GM18868 (cell line): ENCODE results near the gene TANK.
A peak's percentile ranks its signal among the peaks of the same experiment; 100 is the strongest.

ENCODE experiments used
- ATAC-seq: cut with Tn5 transposase; IDR thresholded peaks from one replicate; pipeline ENCODE4 v1.9.1; 2021; ENCODE audit warnings: mild to moderate bottlenecking, moderate library complexity; ENCODE audit not compliant: unreplicated experiment

TANK gene, protein sequence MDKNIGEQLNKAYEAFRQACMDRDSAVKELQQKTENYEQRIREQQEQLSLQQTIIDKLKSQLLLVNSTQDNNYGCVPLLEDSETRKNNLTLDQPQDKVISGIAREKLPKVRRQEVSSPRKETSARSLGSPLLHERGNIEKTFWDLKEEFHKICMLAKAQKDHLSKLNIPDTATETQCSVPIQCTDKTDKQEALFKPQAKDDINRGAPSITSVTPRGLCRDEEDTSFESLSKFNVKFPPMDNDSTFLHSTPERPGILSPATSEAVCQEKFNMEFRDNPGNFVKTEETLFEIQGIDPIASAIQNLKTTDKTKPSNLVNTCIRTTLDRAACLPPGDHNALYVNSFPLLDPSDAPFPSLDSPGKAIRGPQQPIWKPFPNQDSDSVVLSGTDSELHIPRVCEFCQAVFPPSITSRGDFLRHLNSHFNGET

DNA sequence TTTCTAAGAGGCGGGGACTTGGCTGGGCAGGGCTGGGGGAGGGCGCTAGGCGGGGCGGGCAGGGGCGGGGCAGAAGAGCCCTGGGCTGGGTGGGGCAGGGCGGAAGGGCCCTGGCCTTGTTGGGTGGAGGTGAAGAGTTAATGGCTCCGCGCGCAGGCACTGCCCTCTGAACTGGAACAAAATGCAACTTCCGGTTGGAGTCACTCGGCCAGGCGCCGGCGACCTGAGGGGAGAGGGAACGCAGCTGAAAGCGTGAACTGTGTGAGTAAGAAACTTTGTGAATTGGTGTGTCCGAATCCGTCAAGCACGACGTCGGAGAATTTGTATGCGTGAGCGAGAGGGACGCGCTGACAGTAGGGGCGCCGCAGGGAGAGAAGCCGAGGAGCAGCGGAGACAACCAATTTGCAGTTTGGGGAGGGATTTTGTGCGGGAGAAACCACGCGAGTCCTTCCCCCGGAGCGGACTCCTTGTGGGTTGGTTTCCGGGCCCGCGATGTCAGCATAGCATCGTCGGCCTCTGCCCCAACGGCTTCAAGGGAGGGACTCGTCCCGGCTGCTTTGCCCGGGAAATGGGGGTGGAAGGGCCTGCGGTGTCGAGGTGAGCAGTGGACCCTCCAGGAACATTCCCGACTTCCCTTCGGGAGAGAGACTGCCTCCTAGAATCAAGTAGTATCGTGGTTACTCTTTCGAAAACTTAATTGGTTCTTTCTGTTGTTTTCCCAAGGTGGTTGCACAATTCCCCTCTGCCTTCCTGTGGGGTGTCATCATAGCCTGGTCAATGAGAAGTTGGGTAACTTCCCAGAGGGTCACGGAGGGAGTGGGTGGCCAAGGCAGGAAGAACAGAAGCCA lies at the start of gene TANK:
Gene TANK (plus strand): TSS at position 203 of the 848 bp plus-strand sequence. CDS start 19,235 bp downstream, outside the sequence.
- peak; percentile 88 for ATAC-seq

DNA sequence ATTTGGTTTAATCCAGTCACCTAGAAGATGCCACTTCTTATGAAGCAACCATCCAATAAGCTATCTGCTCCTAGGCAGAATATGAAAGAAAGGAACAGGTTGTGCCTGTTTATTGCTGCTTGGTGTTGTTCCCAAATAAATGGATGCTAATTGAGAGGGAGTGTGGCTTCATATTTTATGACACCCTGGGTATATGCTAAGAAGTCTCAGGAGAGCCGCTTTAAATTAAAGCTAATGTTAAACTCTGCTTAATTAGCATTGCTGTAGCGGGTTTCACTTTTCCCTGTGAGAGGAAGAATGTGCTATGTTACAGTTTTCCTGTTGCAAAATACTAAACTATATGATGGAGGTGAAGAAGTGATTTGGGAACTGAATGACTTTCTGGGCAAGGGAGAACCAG lies 48.7 kb upstream of the TANK start:
- ATAC-seq: no peak

DNA sequence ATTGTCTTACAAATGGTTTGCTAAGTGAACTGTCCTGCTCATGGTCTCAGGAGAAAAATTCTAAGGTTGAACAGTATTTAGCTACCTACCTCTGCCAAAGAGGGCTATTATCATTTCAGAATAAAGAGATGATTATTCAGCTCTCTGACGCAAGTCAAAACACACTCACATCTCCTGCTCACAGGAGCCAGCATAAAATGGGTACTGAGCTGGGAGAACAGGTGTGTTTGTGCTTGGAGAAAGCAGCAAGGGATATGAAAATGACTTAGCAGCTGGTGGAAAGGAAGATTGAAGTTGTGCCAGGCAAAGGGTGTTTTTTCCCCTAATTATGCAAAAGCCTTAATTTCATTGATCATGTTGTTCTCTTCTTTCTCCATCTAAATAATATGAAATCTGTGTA lies 47.3 kb upstream of the TANK start:
- ATAC-seq: no peak

DNA sequence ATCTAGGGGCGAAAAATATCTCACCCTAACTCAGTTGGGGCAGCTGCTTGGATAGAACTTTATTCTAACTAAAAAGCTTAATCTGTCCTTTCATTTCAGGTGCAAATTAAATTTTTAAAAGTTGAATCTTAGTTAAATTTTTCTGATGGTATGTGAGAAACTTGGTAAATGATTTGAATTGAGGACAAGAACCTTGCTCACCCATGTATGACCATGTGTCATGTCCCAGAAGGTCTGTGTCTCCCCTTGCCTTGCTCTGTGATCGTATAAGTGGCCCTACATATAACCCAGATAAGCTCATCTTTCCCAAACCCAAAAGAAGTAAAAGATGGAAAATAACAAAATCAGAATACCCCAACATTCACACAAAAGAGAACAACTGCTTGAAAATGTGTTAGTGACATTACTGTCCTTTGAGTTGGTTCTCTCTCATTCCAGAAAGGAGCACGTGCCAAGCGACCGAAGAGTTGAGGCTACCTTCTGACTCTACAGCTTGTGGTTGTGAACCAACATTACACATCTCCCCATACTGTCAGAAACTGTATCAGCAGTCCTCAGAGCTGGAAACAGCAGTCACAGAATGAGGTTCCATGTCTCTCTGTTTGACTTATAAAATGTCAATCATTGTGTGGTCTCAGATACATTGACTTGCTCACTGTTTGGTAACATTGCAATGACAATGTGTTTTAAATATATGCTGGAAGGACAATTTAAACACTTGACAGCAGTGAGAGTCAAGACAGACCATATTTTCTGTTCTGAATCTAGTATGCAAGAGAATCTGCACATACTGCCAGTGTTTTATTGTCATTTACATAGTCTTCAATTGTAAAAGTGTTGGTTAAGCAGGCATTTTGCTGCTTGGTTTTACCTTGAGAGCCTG lies 46.3 kb upstream of the TANK start:
- no peak for ATAC-seq

DNA sequence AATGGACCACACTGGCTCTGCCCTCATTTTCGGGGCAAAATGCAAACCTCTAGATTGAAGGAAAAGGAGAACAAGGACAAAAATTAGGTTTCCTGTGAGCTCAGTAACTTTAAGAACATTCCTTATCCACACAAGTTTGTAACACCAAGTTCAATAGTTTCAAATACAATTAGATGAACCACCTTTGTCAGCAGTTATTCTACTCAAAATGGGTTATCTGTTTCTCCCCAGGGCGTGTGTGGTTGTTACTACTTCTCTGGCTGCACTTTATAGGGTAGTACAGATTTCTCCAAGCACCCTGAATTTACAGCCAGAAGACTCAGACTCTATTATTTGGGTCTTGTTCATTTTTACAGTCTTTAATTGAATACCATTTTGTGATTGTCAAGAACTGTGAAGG lies 45.0 kb upstream of the TANK start:
- no peak for ATAC-seq

DNA sequence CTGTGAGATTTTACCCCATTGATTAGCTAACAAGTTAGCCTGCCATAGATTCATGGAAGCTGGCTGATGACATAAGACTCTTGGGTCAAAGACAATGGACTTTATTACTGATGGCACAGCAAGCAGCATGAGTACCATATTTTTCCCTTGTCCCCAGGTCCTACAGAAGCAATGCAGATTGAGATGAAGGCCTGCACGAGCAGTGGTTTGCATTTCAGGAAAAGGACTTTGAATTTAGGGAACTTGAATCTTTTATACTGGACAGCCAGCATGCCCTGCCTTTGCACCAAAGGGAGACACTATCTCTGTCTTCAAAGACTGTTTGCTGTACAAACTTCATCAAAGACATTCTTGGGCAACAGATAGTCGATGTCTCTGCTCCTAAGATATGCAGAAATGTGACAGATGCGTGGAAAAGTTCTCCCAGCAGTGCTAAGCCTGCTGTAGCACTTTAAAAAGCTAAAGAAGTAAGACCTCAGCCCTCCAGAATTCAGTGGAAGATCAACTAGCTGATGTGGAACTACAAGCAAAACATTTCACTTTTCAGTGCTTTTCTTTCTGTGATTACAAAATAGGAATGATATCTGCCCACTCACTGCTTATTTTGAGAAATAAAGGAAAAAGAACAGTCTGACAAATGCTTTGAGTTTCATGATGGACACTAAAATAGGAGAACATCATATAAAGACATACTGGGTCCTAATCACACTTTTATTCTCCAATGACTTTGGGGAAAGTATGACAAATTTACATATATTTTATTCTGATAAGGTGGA lies 44.4 kb upstream of the TANK start:
- no peak for ATAC-seq

DNA sequence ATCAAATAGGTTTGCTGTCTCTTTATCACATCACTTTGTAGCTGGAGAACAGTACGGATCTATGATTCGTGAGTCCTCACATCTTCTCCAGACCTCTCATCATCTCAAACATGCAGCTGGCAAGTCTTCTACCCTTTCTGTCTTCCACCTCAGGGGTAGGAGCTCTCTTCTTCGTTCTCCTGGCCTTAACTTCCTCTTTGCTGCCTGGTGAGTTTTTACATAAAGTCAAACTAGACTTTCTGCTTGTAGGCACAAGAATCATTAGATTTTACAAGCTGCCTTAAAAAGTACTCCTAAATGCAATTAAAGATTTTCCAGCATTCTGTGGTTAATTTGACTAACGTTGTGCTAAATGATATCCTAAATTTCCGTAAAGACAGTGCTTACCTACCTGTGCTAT lies 43.7 kb upstream of the TANK start:
- ATAC-seq: peak; percentile 33

DNA sequence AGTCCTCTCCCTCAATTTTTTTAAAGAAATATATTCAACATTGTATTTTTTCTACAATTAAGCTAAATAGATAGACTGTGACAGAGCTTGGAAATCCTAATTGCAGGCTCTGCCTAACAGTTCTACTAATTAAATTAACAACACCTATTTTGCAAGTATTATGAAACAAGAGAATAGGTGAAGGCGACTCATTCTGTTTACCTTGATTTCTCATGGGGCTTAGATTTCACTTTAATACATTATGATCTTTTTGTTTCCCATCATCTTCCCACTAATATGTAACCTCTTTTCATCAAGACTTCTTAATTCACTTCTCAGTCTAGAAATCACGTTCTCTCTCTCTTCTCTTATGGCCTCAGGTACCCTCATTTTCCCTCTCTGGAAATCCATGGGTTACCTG lies 42.7 kb upstream of the TANK start:
- ATAC-seq: no peak

DNA sequence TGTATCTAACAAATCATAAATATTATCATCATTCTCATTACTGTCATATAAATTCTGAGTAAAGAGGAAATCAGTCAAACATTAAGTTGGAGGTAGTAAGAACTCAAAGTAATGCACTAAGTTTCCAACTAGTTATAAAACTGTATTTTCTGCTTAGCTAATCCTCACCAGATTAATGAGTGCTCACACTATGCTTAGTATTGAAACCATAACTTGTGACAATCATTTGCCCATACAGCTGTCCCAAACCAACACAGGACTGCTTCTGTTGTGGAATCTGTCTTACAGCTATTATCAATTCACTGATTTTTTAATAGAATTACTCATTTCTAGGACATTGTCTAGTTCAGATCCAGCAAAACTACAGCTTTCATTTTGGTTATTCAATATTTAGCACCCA lies 41.5 kb upstream of the TANK start:
- ATAC-seq: no peak

DNA sequence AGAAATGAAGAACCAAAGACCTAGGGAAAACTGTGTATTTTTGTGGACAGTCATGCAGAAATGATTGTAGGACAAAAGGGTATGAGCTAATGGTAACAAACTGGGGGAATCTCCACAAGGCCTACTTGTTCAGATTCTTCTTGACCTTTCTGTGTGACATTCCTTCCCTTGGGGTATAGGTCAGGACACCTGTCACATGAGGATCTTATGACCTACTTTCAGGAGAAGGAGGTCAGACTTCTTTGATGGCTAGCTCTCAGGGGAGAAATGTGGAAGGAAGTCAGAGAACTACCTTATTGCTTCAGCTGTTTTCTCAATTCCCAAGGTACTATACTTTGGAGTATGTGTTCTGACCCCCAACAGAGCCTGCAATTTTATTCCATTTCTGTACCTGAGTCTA lies 40.7 kb upstream of the TANK start:
- ATAC-seq: no peak

DNA sequence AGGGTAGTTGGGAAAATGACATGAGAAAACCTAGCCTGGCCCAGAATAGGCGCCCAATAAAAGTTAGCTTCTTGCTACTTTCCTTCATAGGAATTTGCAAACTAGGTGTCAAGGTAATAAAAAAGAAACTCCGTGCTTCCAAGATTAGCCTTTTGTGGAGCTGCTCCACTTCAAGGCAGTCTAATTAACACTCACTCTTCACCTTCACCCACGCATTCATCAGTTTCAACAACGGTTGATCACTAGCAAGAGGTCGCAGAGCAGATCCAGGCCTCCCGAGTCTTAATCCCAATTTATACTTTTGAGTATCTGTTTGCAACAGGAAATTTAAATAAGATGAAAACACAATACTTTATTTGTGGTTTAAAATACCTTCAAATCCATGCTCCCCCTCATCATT lies 39.5 kb upstream of the TANK start:
- no peak for ATAC-seq

DNA sequence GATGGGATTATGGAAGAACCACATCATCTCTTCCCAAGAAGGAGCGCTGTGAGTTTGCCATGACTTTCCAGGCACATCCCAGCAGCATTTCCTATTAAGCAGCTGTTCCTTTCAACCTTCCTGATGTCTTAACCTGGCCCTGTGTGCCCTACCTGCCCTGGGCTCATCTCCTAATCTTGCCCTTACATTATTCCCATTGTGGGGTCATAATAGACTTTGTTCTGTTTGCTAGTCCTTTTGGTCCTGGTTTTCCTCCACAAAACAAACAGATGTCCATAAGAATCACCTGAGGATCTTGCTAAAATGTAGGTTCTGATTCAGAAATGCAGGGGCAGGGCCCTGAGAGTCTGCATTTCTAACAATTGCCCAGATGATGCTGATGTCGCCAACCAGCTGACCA lies 38.6 kb upstream of the TANK start:
- ATAC-seq: no peak

DNA sequence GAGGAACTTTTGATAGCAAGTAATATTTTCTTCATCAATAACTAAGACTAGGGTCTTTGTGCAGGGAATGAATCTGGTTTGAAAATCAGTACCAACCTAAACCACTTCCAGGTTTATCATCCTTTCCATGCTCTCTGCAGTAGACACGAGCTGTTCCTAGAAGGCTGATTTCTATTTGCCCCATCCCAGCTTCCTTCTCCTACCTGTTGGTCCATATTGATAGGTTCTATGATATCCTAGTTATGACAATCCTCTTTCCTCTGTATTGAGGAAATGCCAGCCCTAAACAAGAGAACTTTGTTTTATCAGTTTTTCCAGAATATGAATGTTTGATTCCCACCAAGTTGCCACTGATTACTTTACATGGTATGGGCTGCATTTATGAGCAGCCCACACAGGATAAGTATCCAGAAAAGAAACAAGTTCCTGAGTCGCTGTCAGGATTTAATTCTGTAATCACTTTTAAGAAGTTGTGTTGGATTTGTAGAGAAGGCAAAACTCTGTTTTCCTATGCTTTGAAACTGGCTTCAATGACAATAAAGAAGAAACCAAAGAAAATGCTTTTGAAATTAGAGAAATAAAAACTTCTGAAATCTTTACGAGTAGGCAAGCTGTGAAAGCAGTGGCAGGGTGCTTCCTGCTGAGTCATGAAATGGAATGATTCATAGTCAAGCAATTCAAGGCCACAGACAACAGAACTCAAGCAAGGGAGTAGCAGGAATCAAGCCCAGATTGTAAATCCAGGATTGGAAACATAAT lies 37.3 kb upstream of the TANK start:
- peak; percentile 78 for ATAC-seq

DNA sequence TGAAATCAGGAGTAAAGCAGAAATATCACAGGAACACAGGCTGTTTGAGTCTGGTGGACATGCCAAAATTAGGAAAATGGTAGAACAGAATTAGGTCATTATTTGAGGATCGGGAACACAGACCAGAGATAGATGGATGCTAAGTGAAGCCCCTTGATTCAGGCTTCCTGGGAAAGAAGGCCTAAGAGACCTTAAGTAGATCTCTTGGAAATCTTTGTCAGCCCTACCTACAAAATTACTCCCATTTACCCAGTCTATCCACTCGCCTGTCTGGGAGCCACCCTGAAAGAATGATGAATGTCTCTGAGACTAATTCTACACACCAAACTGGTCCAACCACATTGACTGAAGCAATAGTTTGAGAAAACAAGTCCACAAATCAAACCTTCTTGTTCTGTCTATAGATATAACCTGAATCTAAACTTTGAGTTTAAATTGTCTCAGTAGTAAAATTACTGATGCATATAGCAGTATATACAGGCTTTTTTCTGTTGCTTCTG lies 36.6 kb upstream of the TANK start:
- ATAC-seq: peak; percentile 7

DNA sequence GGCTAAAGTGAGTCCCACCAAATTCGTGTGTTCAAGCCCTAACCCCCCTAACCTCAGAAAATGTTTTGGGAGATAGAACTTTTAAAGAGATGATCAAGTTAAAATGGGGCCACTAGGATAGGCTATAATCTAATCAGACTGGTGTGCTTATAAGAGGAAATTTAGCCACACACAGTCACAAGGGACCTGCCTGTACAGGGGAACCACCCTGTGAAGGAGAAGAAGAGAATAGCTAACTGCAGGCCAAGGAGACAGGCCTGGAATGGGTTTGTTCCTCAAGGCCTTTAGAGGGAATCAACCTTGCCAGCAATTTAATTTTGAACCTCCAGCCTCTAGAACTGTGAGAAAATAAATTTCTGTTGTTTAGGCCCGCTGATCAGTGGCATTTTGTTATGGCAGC lies 36.0 kb upstream of the TANK start:
- peak; percentile 69 for ATAC-seq

DNA sequence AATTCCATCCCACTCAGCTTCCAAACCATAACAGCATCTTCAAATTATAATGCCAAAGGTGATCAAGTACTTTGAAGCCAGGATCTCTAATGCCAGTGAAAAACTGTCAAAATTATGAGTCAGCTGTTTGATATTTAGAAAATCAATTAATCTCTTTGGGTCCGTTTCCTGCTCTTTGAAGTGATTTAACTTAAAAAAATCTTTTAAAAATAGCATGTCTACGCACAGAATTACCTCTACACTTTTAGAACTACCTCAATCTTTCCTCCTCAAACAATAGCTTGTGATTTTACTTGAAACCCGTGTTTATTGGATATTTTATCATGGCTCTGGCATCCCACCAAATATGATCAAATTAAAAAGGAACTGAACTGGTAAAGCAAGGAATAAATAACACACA lies 31.3 kb upstream of the TANK start:
- no peak for ATAC-seq

DNA sequence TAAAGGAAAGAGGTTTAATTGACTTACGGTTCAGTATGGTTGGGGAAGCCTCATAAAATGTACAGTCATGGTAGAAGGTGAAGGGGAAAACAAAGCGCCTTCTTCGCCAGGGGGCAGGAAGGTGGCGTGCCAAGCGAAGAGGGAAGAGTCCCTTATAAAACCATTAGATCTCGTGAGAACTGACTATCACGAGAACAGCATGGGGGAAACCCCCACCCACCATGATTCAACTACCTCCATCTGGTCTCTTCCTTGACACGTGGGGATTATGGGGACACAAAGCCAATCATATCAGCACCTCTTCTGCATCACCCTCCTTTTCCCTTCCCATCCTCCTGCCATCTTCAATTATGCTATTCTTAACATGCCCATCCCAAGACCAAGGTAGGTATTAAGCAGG lies 29.9 kb upstream of the TANK start:
- ATAC-seq: no peak

DNA sequence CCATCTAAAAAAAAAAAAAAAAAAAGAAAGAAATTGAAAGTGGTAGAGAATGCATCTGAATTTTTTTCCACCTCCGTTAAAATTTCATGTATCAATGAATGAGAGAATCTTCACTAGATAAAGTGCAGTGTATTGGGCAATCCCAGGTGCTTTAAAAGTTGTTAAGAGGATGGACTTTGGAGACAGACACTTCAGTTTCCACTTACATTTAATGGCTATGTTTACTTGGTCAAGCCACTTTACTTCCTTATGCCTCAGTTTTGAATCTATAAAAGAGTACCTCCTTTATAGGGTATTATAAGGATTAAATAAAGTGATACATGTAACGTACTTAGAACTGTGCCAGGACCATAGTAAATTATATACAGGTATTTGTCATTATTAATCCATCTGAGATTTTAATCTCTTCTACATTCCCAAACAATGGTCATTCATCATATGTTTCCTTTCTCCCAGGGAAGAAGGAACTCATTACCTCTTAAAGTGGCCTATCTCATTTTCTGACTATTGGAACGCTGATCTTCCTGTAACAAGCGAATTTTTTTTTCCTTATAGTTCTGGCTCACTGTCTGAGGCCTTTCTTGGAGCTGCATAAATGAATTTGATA lies 29.1 kb upstream of the TANK start:
- no peak for ATAC-seq

DNA sequence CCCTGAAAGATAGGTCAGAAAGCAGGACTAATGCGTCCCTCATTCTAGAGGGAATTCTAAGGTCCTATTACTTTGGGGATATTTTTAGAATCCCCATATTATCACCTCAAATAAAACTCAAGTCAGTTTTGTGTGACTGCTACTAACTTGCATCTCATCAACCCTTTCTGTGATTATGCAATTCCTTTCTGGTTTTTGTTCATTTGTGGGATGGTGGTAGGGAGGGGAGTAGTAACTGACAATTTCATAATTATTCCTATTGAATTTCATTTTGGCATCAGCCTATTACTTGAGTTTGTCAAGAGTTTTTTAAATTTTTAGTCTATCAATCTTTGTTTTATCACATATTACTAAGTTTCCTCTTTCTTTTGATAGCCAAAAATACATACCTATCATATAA lies 28.4 kb upstream of the TANK start:
- ATAC-seq: no peak
